Measurements from ENCODE around the gene TIMP2. TPM values are rescaled to one million over a fixed set of nuclear protein-coding genes. Genes with fewer than 3 reads are reported as not detected.

The TIMP2 gene
- total RNA-seq, 1 experiment from 2014 or later: 60.5 TPM

- Histone ChIP-seq H3K9me3 (ENCODE audit: low read depth, low read length, poor library complexity, severe bottlenecking) (no peaks in the 10 kb centered on the region), H3K4me1 (ENCODE audit: insufficient read depth, low read length, poor library complexity, severe bottlenecking) (peaks cover 19% of the 10 kb centered on the region), H3K27ac (ENCODE audit: low read depth, low read length, poor library complexity, severe bottlenecking) (peak overlapping the region; percentile 69), H3K36me3 (ENCODE audit: insufficient read depth, low read length, poor library complexity, severe bottlenecking) (peaks cover 66% of the 10 kb centered on the region), H3K27me3 (replicated peaks; ENCODE audit: insufficient read depth, low read depth, low read length, poor library complexity) (no peaks in the 10 kb centered on the region), H3K4me3 (ENCODE audit: low read depth, low read length, poor library complexity, severe bottlenecking) (no peak overlapping the region)
- ChIA-PET POLR2A (ENCODE audit: low non-redundant PET) (no interaction called here), CTCF (interaction anchor here (0.9 kb wide), 1 partner anchor 322 kb away, joined by 3 read pairs; no protein-coding TSS in a partner anchor)
- BruUV-seq (replicated peaks): no TSS peak
- intact Hi-C loops (cut with micrococcal nuclease; ENCODE audit: unreplicated experiment): no loop called here
- TF ChIP-seq EZH2 (IDR thresholded peaks at IDR 0.05; ENCODE audit: borderline replicate concordance, low read depth, low read length, poor library complexity, severe bottlenecking) (no peak), CTCF (conservative IDR thresholded peaks at IDR 0.05; ENCODE audit: low read depth, low read length) (no peak)
- DNase-seq (ENCODE audit: low spot score): peak; percentile 75
Observed at GRCh38 chr17:78818932-78819331, 106.3 kb downstream of the TIMP2 start.

- POLR2A ChIA-PET (ENCODE audit: low non-redundant PET): no interaction called here
- CTCF ChIA-PET: interaction anchor here (0.9 kb wide), 1 partner anchor 321 kb away, joined by 3 read pairs; no protein-coding TSS in a partner anchor
- H3K4me3 ChIP-seq (ENCODE audit: low read depth, low read length, poor library complexity, severe bottlenecking): no peak overlapping the region
Observed at GRCh38 chr17:78818152-78818846, 106.9 kb downstream of the TIMP2 start.

GRCh38 chr17:78817123-78817522 lies 108.1 kb downstream of the TIMP2 start:
- ChIA-PET POLR2A (ENCODE audit: low non-redundant PET) (no interaction called here), CTCF (no interaction called here)
- H3K4me3 ChIP-seq (ENCODE audit: low read depth, low read length, poor library complexity, severe bottlenecking): no peak overlapping the region
- H3K27ac ChIP-seq (ENCODE audit: low read depth, low read length, poor library complexity, severe bottlenecking): no peak overlapping the region
- no peaks in the 10 kb centered on the region for H3K9me3 ChIP-seq (ENCODE audit: low read depth, low read length, poor library complexity, severe bottlenecking)
- H3K4me1 ChIP-seq (ENCODE audit: insufficient read depth, low read length, poor library complexity, severe bottlenecking): peaks cover 19% of the 10 kb centered on the region
- TF ChIP-seq EZH2 (IDR thresholded peaks at IDR 0.05; ENCODE audit: borderline replicate concordance, low read depth, low read length, poor library complexity, severe bottlenecking): no peak
- no peak for TF ChIP-seq CTCF (conservative IDR thresholded peaks at IDR 0.05; ENCODE audit: low read depth, low read length)
- intact Hi-C loops (cut with micrococcal nuclease; ENCODE audit: unreplicated experiment): no loop called here
- no peak for DNase-seq (ENCODE audit: low spot score)
- H3K36me3 ChIP-seq (ENCODE audit: insufficient read depth, low read length, poor library complexity, severe bottlenecking): peaks cover 72% of the 10 kb centered on the region
- H3K27me3 ChIP-seq (replicated peaks; ENCODE audit: insufficient read depth, low read depth, low read length, poor library complexity): no peaks in the 10 kb centered on the region
- BruUV-seq (replicated peaks): no TSS peak

More at GRCh38 chr17:78818152-78818846, 106.9 kb downstream of the TIMP2 start:
- TF ChIP-seq CTCF (conservative IDR thresholded peaks at IDR 0.05; ENCODE audit: low read depth, low read length): no peak
- no peak for TF ChIP-seq EZH2 (IDR thresholded peaks at IDR 0.05; ENCODE audit: borderline replicate concordance, low read depth, low read length, poor library complexity, severe bottlenecking)
- peaks cover 19% of the 10 kb centered on the region for H3K4me1 ChIP-seq (ENCODE audit: insufficient read depth, low read length, poor library complexity, severe bottlenecking)
- peaks cover 67% of the 10 kb centered on the region for H3K36me3 ChIP-seq (ENCODE audit: insufficient read depth, low read length, poor library complexity, severe bottlenecking)
- no peaks in the 10 kb centered on the region for H3K9me3 ChIP-seq (ENCODE audit: low read depth, low read length, poor library complexity, severe bottlenecking)
- H3K27me3 ChIP-seq (replicated peaks; ENCODE audit: insufficient read depth, low read depth, low read length, poor library complexity): no peaks in the 10 kb centered on the region
- intact Hi-C loops (cut with micrococcal nuclease; ENCODE audit: unreplicated experiment): no loop called here
- peak overlapping the region; percentile 69 for H3K27ac ChIP-seq (ENCODE audit: low read depth, low read length, poor library complexity, severe bottlenecking)
- BruUV-seq (replicated peaks): TSS peak; percentile 22
- DNase-seq (ENCODE audit: low spot score): no peak

All from A673 (cell line).